Fibroblast of lung (primary cell): ENCODE measurements around the gene ALDH1A2. TPM values are rescaled to one million over a fixed set of nuclear protein-coding genes. Genes with fewer than 3 reads are reported as not detected.

Experiments used
- DNase-seq, 2 donors: peaks; one replicate each; pipeline versions ENCODE4 v3.0.0 to v3.0.0-alpha.2; 2010; ENCODE audit warnings: low read depth in 2 of 2
- H2AFZ ChIP-seq: 2 replicates; pipeline ENCODE4 v1.5.1; 2012; ENCODE audit warnings: low read length, control low read depth, inconsistent platforms
- H3K27ac ChIP-seq: 2 replicates; pipeline ENCODE4 v1.5.1; 2011; ENCODE audit warnings: low read length, control low read depth; ENCODE audit not compliant: insufficient read depth
- H3K27me3 ChIP-seq: 2 replicates; pipeline ENCODE4 v1.5.1; 2011; ENCODE audit warnings: mild to moderate bottlenecking, low read length; ENCODE audit not compliant: control insufficient read depth, insufficient read depth
- H3K36me3 ChIP-seq: 2 replicates; pipeline ENCODE4 v1.5.1; 2011; ENCODE audit warnings: low read length; ENCODE audit not compliant: control insufficient read depth, insufficient read depth
- H3K4me1 ChIP-seq: 2 replicates; pipeline ENCODE4 v1.5.1; 2011; ENCODE audit warnings: low read length; ENCODE audit not compliant: control insufficient read depth, insufficient read depth; ENCODE audit errors: extremely low read depth
- H3K4me2 ChIP-seq: 2 replicates; pipeline ENCODE4 v1.5.1; 2011; ENCODE audit warnings: low read length, control low read depth; ENCODE audit not compliant: insufficient read depth; ENCODE audit errors: extremely low read depth
- H3K4me3 ChIP-seq, 4 experiments: fragments of 200-600 bp in 1 of 4; sonication (generic) in 1 of 4; replicated peaks in 1 of 4; 2 replicates each; pipeline ENCODE4 v1.5.1; 2011 to 2016; ENCODE audit warnings: low read length in 4 of 4, low read depth in 3 of 4, mild to moderate bottlenecking in 3 of 4, control low read depth in 2 of 4, inconsistent platforms in 1 of 4, mixed read lengths in 1 of 4; ENCODE audit not compliant: insufficient read depth in 1 of 4; ENCODE audit errors: control extremely low read depth in 1 of 4
- H3K79me2 ChIP-seq: 2 replicates; pipeline ENCODE4 v1.5.1; 2012; ENCODE audit warnings: mild to moderate bottlenecking, low read length, inconsistent platforms; ENCODE audit not compliant: control insufficient read depth, insufficient read depth
- H3K9ac ChIP-seq: 2 replicates; pipeline ENCODE4 v1.5.1; 2011; ENCODE audit warnings: mild to moderate bottlenecking, low read length, control low read depth; ENCODE audit not compliant: insufficient read depth
- H3K9me3 ChIP-seq: 2 replicates; pipeline ENCODE4 v1.5.1; 2012; ENCODE audit warnings: low read depth, low read length; ENCODE audit not compliant: control insufficient read depth, insufficient read depth
- H4K20me1 ChIP-seq: 2 replicates; pipeline ENCODE4 v1.5.1; 2011; ENCODE audit warnings: low read length; ENCODE audit not compliant: control insufficient read depth, insufficient read depth; ENCODE audit errors: extremely low read depth
- EZH2 ChIP-seq: IDR thresholded peaks from 2 replicates; pipeline ENCODE4 v1.5.1; 2012; ENCODE audit warnings: low read length, control low read depth, mild to moderate bottlenecking; ENCODE audit errors: missing control alignments
- polyA plus RNA-seq, 2 donors: library from polyadenylated mRNA; depleted of rRNA in 1 of 2; stranded (reverse) in 1 of 2; unstranded in 1 of 2; fragments of >200 nt; gene quantifications; 2 replicates each; pipeline ENCODE4 v1.2.1, GENCODE V29; 2011 to 2012; ENCODE audit warnings: missing spikeins in 1 of 2
- total RNA-seq: library from RNA; depleted of rRNA; stranded (reverse); fragments of >200 nt; gene quantifications from 2 replicates; pipeline ENCODE4 v1.2.1, GENCODE V29; 2014
- TF ChIP-seq, protein P1 (sequence below), 2 donors: IDR thresholded peaks in 1 of 2; conservative IDR thresholded peaks in 1 of 2; 1 replicate in 1 of 2; 2 replicates in 1 of 2; pipeline ENCODE4 v1.5.1; 2011 to 2012; ENCODE audit warnings: low read length in 2 of 2, control low read depth in 1 of 2, inconsistent platforms in 1 of 2, low read depth in 1 of 2, mild to moderate bottlenecking in 1 of 2

The ALDH1A2 gene
- total and polyA plus RNA-seq, 2 donors (not counting 1 experiment from before 2014, with no cell fraction given), result 1.1 to 2.3 TPM

DNA sequence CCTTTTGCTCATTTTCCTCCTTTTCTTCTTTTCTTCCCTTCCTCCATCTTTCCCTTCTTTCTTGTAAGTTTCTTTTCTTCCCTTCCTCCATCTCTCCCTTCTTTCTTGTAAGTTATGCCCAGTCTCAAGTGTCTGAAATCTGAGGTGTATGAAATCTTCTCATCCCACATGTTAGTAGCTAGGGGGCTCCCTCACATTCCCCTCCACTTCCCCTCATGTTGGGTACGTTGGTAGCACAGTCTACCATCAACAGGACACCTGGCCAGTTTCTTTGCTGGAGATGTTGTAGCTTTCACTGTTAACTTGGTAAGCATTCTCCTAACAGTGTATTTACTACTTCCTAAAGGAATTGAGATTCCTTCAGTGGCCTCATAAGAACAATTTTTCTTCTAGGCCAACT, 133.9 kb downstream of the ALDH1A2 start:
- Histone ChIP-seq H3K4me3 (no peak overlapping the region), H3K9ac (no peak overlapping the region), H3K4me1 (no peaks in the 10 kb centered on the region), H3K27me3 (no peaks in the 10 kb centered on the region), H3K9me3 (no peaks in the 10 kb centered on the region), H2AFZ (no peak overlapping the region), H3K4me2 (no peak overlapping the region), H4K20me1 (no peaks in the 10 kb centered on the region), H3K27ac (no peak overlapping the region), H3K79me2 (no peaks in the 10 kb centered on the region), H3K36me3 (no peaks in the 10 kb centered on the region)
- no peak for TF ChIP-seq EZH2
- TF ChIP-seq, protein P1, sequence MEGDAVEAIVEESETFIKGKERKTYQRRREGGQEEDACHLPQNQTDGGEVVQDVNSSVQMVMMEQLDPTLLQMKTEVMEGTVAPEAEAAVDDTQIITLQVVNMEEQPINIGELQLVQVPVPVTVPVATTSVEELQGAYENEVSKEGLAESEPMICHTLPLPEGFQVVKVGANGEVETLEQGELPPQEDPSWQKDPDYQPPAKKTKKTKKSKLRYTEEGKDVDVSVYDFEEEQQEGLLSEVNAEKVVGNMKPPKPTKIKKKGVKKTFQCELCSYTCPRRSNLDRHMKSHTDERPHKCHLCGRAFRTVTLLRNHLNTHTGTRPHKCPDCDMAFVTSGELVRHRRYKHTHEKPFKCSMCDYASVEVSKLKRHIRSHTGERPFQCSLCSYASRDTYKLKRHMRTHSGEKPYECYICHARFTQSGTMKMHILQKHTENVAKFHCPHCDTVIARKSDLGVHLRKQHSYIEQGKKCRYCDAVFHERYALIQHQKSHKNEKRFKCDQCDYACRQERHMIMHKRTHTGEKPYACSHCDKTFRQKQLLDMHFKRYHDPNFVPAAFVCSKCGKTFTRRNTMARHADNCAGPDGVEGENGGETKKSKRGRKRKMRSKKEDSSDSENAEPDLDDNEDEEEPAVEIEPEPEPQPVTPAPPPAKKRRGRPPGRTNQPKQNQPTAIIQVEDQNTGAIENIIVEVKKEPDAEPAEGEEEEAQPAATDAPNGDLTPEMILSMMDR (conservative IDR thresholded peaks at IDR 0.05 in 1 of 2, IDR thresholded peaks at IDR 0.05 in 1 of 2; ENCODE audit: low read depth in 1 of 2, low read length in 2 of 2), result no peak
- DNase-seq, result no peak

DNA sequence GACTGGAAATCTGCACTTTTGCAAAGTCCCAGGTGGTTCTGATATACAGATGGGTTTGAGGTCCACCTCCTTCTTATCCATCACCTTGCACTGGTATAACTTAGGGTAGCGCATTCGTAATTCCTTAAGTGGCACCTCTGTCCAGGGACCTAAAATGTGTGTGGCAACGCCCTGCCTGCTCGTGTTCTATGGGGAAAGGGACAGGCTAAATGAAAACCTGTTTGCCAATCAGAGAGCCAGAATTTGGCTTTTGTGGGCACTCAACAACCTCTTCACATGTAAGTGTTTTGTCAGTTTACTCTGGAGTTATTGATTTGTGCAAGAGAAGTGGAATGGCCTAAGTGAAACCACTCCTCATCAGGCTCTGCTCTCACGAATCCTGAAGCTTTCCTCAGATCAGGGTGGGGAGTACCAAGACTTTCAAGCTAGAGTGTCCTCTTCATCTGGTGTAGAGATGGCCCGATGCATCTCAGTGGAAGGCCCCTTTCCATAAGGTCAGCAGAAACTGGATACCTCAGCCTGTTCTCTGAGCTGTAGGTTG, 138.3 kb downstream of the ALDH1A2 start:
- Histone ChIP-seq H3K4me3 (no peak overlapping the region), H3K36me3 (no peaks in the 10 kb centered on the region), H3K4me2 (no peak overlapping the region), H3K79me2 (no peaks in the 10 kb centered on the region), H3K9ac (no peak overlapping the region), H3K27ac (no peak overlapping the region), H3K27me3 (no peaks in the 10 kb centered on the region), H3K9me3 (no peaks in the 10 kb centered on the region), H4K20me1 (no peaks in the 10 kb centered on the region), H3K4me1 (no peaks in the 10 kb centered on the region), H2AFZ (no peak overlapping the region)
- TF ChIP-seq, protein P1 (conservative IDR thresholded peaks at IDR 0.05 in 1 of 2, IDR thresholded peaks at IDR 0.05 in 1 of 2; ENCODE audit: low read depth in 1 of 2, low read length in 2 of 2), result no peak
- TF ChIP-seq EZH2, result no peak
- DNase-seq, result no peak

DNA sequence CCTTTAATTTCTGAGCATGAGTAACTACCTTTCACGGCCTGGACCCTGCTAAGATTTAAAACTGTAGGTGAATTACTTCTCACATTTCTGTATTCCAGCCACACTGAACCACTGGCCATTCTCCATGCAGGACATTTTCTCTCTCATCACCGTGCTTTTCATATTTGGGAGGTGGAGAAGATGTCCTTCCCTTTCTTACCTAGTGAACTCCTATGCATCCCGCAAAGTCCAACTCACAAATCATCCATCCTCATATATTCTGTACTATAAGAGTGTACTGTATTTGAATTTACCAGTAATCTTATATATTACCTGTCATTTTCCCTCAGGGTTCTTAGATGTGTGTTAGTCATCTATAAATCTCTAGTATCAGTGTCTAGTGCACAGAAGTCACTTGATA, 139.9 kb downstream of the ALDH1A2 start:
- no peaks in the 10 kb centered on the region for H3K36me3 ChIP-seq
- H3K9ac ChIP-seq, result no peak overlapping the region
- no peak for DNase-seq
- no peaks in the 10 kb centered on the region for H3K4me1 ChIP-seq
- no peak for TF ChIP-seq EZH2
- TF ChIP-seq, protein P1 (conservative IDR thresholded peaks at IDR 0.05 in 1 of 2, IDR thresholded peaks at IDR 0.05 in 1 of 2; ENCODE audit: low read depth in 1 of 2, low read length in 2 of 2), result no peak
- H3K4me3 ChIP-seq, result no peak overlapping the region
- no peaks in the 10 kb centered on the region for H3K79me2 ChIP-seq
- H3K27me3 ChIP-seq, result no peaks in the 10 kb centered on the region
- no peak overlapping the region for H3K27ac ChIP-seq
- H3K4me2 ChIP-seq, result no peak overlapping the region
- H4K20me1 ChIP-seq, result no peaks in the 10 kb centered on the region
- no peak overlapping the region for H2AFZ ChIP-seq
- no peaks in the 10 kb centered on the region for H3K9me3 ChIP-seq
